H9 (cell line): ENCODE results near the gene BDNF. TPM values are rescaled to one million over a fixed set of nuclear protein-coding genes. Genes with fewer than 3 reads are reported as not detected.

Experiments
- DNase-seq: peaks from one replicate; pipeline ENCODE4 v3.0.0-alpha.2; 2017
- H2AFZ ChIP-seq: one replicate; pipeline ENCODE4 v1.6.1; 2013; ENCODE audit warnings: mild to moderate bottlenecking, low read length, control low read depth, moderate library complexity
- H2AK5ac ChIP-seq: 2 replicates; pipeline ENCODE4 v1.6.1; 2013; ENCODE audit warnings: low read length, control low read depth, mixed read lengths; ENCODE audit not compliant: insufficient read length
- H2BK120ac ChIP-seq: one replicate; pipeline ENCODE4 v1.6.1; 2013; ENCODE audit warnings: low read depth, mild to moderate bottlenecking, low read length, control low read depth, inconsistent platforms; ENCODE audit not compliant: poor library complexity, severe bottlenecking
- H2BK12ac ChIP-seq: 2 replicates; pipeline ENCODE4 v1.6.1; 2013; ENCODE audit warnings: low read length, control low read depth, mixed read lengths, low read depth; ENCODE audit not compliant: insufficient read length
- H2BK15ac ChIP-seq: 2 replicates; pipeline ENCODE4 v1.6.1; 2013; ENCODE audit warnings: low read depth, low read length, control low read depth
- H2BK20ac ChIP-seq: one replicate; pipeline ENCODE4 v1.6.1; 2013; ENCODE audit warnings: low read depth, mild to moderate bottlenecking, low read length, control low read depth, inconsistent platforms; ENCODE audit not compliant: poor library complexity, severe bottlenecking
- H2BK5ac ChIP-seq: 2 replicates; pipeline ENCODE4 v1.6.1; 2013; ENCODE audit warnings: low read length, control low read depth, mixed read lengths; ENCODE audit not compliant: insufficient read length
- H3K14ac ChIP-seq: 2 replicates; pipeline ENCODE4 v1.6.1; 2013; ENCODE audit warnings: low read length, control low read depth; ENCODE audit not compliant: insufficient read depth
- H3K18ac ChIP-seq: 2 replicates; pipeline ENCODE4 v1.6.1; 2013; ENCODE audit warnings: low read depth, mild to moderate bottlenecking, mixed read lengths, low read length, control low read depth; ENCODE audit not compliant: insufficient read length
- H3K23ac ChIP-seq: 2 replicates; pipeline ENCODE4 v1.6.1; 2013; ENCODE audit warnings: low read length, control low read depth, mixed read lengths, low read depth; ENCODE audit not compliant: insufficient read length
- H3K23me2 ChIP-seq: 2 replicates; pipeline ENCODE4 v1.6.1; 2013; ENCODE audit warnings: low read depth, mild to moderate bottlenecking, mixed read lengths, low read length, control low read depth; ENCODE audit not compliant: insufficient read length, poor library complexity, severe bottlenecking
- H3K27ac ChIP-seq: 2 replicates; pipeline ENCODE4 v1.5.1; 2013; ENCODE audit warnings: low read length, control low read depth, mixed read lengths, low read depth; ENCODE audit not compliant: insufficient read length
- H3K27me3 ChIP-seq: 2 replicates; pipeline ENCODE4 v1.6.1; 2013; ENCODE audit warnings: low read length, control low read depth, inconsistent platforms; ENCODE audit not compliant: insufficient read depth
- H3K4ac ChIP-seq: 2 replicates; pipeline ENCODE4 v1.6.1; 2013; ENCODE audit warnings: low read depth, mild to moderate bottlenecking, control low read depth, inconsistent platforms, low read length, moderate library complexity
- H3K4me1 ChIP-seq: 2 replicates; pipeline ENCODE4 v1.6.1; 2013; ENCODE audit warnings: low read length, control low read depth, inconsistent platforms; ENCODE audit not compliant: insufficient read depth
- H3K4me2 ChIP-seq: 2 replicates; pipeline ENCODE4 v1.6.1; 2013; ENCODE audit warnings: low read length, control low read depth, mixed read lengths; ENCODE audit not compliant: insufficient read length, insufficient read depth
- H3K56ac ChIP-seq: 2 replicates; pipeline ENCODE4 v1.6.1; 2013; ENCODE audit warnings: low read depth, mild to moderate bottlenecking, mixed read lengths, low read length, control low read depth; ENCODE audit not compliant: insufficient read length
- H3K79me1 ChIP-seq: 2 replicates; pipeline ENCODE4 v1.6.1; 2013; ENCODE audit warnings: low read depth, mild to moderate bottlenecking, moderate library complexity, low read length, control low read depth, inconsistent platforms; ENCODE audit not compliant: insufficient read depth, poor library complexity, severe bottlenecking
- H3K79me2 ChIP-seq: 2 replicates; pipeline ENCODE4 v1.6.1; 2013; ENCODE audit warnings: low read length, control low read depth, inconsistent platforms; ENCODE audit not compliant: insufficient read depth
- H3K9ac ChIP-seq: 2 replicates; pipeline ENCODE4 v1.6.1; 2013; ENCODE audit warnings: low read length, control low read depth, mixed read lengths; ENCODE audit not compliant: insufficient read length; ENCODE audit errors: extremely low read depth
- H3K9me3 ChIP-seq: one replicate; pipeline ENCODE4 v1.6.1; 2013; ENCODE audit warnings: low read depth, low read length, inconsistent platforms; ENCODE audit not compliant: control insufficient read depth
- H3T11ph ChIP-seq: one replicate; pipeline ENCODE4 v1.6.1; 2013; ENCODE audit warnings: mild to moderate bottlenecking, low read length, control low read depth, inconsistent platforms
- H4K20me1 ChIP-seq: one replicate; pipeline ENCODE4 v1.6.1; 2013; ENCODE audit not compliant: control insufficient read depth, insufficient read length, insufficient read depth
- H4K5ac ChIP-seq: 2 replicates; pipeline ENCODE4 v1.6.1; 2013; ENCODE audit warnings: low read depth, mild to moderate bottlenecking, mixed read lengths, low read length, control low read depth; ENCODE audit not compliant: insufficient read length
- H4K8ac ChIP-seq: replicated peaks from 2 replicates; pipeline ENCODE4 v1.6.1; 2013; ENCODE audit warnings: low read length, control low read depth, mixed read lengths, low read depth; ENCODE audit not compliant: insufficient read length
- H4K91ac ChIP-seq: 2 replicates; pipeline ENCODE4 v1.6.1; 2013; ENCODE audit warnings: low read depth, mild to moderate bottlenecking, moderate library complexity, mixed read lengths, low read length, control low read depth; ENCODE audit not compliant: insufficient read length
- H3K27ac Mint-ChIP-seq, 3 experiments: 2 replicates in 2 of 3; 3 replicates in 1 of 3; pipeline ENCODE4 v1.8.0; 2020 to 2021; ENCODE audit warnings: mixed read lengths in 3 of 3, mild to moderate bottlenecking in 1 of 3, moderate library complexity in 1 of 3
- H3K27me3 Mint-ChIP-seq: 2 replicates; pipeline ENCODE4 v1.8.0; 2021; ENCODE audit warnings: low read depth, mild to moderate bottlenecking, moderate library complexity, mixed read lengths
- H3K36me3 Mint-ChIP-seq, 3 experiments: 2 replicates in 2 of 3; 3 replicates in 1 of 3; pipeline ENCODE4 v1.8.0; 2020 to 2021; ENCODE audit warnings: low read depth in 3 of 3, mixed read lengths in 3 of 3; ENCODE audit not compliant: insufficient read depth in 1 of 3
- H3K4me1 Mint-ChIP-seq, 2 experiments: 2 replicates each; pipeline ENCODE4 v1.8.0; 2020; ENCODE audit warnings: mixed read lengths in 2 of 2
- H3K4me3 Mint-ChIP-seq, 2 experiments: 2 replicates in 1 of 2; 3 replicates in 1 of 2; pipeline ENCODE4 v1.8.0; 2020 to 2021; ENCODE audit warnings: mild to moderate bottlenecking in 2 of 2, mixed read lengths in 2 of 2, moderate library complexity in 1 of 2
- H3K9me3 Mint-ChIP-seq, 2 experiments: 2 replicates in 1 of 2; 3 replicates in 1 of 2; pipeline ENCODE4 v1.8.0; 2020; ENCODE audit warnings: mild to moderate bottlenecking in 2 of 2, mixed read lengths in 2 of 2, moderate library complexity in 1 of 2
- CTCF ChIP-seq: fragments of 200-600 bp; sonication (generic); conservative IDR thresholded peaks from 3 replicates; pipeline ENCODE4 v1.8.0; 2021; ENCODE audit warnings: antibody characterized with exemption, mild to moderate bottlenecking
- WGBS: extraction: QIAGEN DNeasy Blood & Tissue Kit; methylation state at CpG from one replicate; pipeline ENCODE4 v1.1.7; 2013; ENCODE audit warnings: missing lambda C conversion rate, low lambda C conversion rate, mixed read lengths; ENCODE audit not compliant: insufficient read length; ENCODE audit errors: extremely low coverage; 5-methylcytosine and 5-hydroxymethylcytosine counted together
- total RNA-seq: library from RNA; stranded (reverse); gene quantifications from 2 replicates; pipeline ENCODE4 v1.2.1, GENCODE V29; 2021

BDNF gene
- total RNA-seq, 1 experiment from 2014 or later: 2.7 TPM

GRCh38 chr11:27716216-27716615, 16.0 kb upstream of the BDNF start:
- H4K5ac ChIP-seq: no peak overlapping the region
- peaks cover 35% of the 10 kb centered on the region for H3K27me3 Mint-ChIP-seq

More at GRCh38 chr11:27716216-27716615, 16.0 kb upstream of the BDNF start:
- H3K14ac ChIP-seq: no peak overlapping the region
- H3K27me3 ChIP-seq: peaks cover 10% of the 10 kb centered on the region; the same call in 1 of the 2 replicates
- H3K79me2 ChIP-seq: no peaks in the 10 kb centered on the region
- H3K4me3 Mint-ChIP-seq: no peak overlapping the region
- H2AK5ac ChIP-seq: no peak overlapping the region
- H3K27ac ChIP-seq: no peak overlapping the region
- no peak overlapping the region for H3K56ac ChIP-seq
- no CpG with 5 or more reads among the region's 2 CpGs for WGBS
- H3K27ac Mint-ChIP-seq: no peak overlapping the region
- no peak overlapping the region for H3K4ac ChIP-seq
- H3K36me3 Mint-ChIP-seq: no peaks in the 10 kb centered on the region; a peak in 1 of 7 replicates
- no peak overlapping the region for H2BK12ac ChIP-seq
- no peak overlapping the region for H3K4me2 ChIP-seq
- TF ChIP-seq CTCF: no peak
- no peak overlapping the region for H3K18ac ChIP-seq
- H2BK5ac ChIP-seq: no peak overlapping the region
- no peaks in the 10 kb centered on the region for H4K20me1 ChIP-seq
- no peak overlapping the region for H3K23ac ChIP-seq
- H3K23me2 ChIP-seq: peaks cover 26% of the 10 kb centered on the region
- no peak overlapping the region for H2BK15ac ChIP-seq
- H3K9me3 Mint-ChIP-seq: peaks cover 0 to 2% of the 10 kb centered on the region in 2 experiments; a peak in 1 of 5 replicates
- H3K9ac ChIP-seq: no peak overlapping the region
- no peak for DNase-seq
- peaks cover 26 to 28% of the 10 kb centered on the region in 2 experiments for H3K4me1 Mint-ChIP-seq
- no peak overlapping the region for H4K8ac ChIP-seq
- H3T11ph ChIP-seq: no peak overlapping the region
- no peak overlapping the region for H2BK120ac ChIP-seq
- no peak overlapping the region for H2AFZ ChIP-seq
- no peaks in the 10 kb centered on the region for H3K9me3 ChIP-seq
- H2BK20ac ChIP-seq: no peak overlapping the region
- no peak overlapping the region for H4K91ac ChIP-seq
- no peaks in the 10 kb centered on the region; the same call in 1 of the 2 replicates for H3K4me1 ChIP-seq
- H3K79me1 ChIP-seq: no peaks in the 10 kb centered on the region
